ENCODE measurements around the gene EVPL. TPM values are rescaled to one million over a fixed set of nuclear protein-coding genes. Genes with fewer than 3 reads are reported as not detected.

EVPL gene
- total RNA-seq, 2 experiments from 2014 or later = 0.16 to 0.34 TPM

GRCh38 chr17:76018801-76019200 is 8.3 kb downstream of the EVPL start:
- POLR2A ChIA-PET = no interaction called here
- intact Hi-C loops (cut with micrococcal nuclease) = loop anchor here (5.0 kb wide), 1 partner anchor 84 kb away; the partner anchor contains the start of gene EXOC7
- Mint-ChIP-seq H3K9me3 (no peaks in the 10 kb centered on the region), H3K4me1 (ENCODE audit: low read depth) (peaks cover 8% of the 10 kb centered on the region), H3K27me3 (no peaks in the 10 kb centered on the region), H3K4me3 (no peak overlapping the region), H3K36me3 (ENCODE audit: low read depth) (no peaks in the 10 kb centered on the region), H3K27ac (no peak overlapping the region)
- no peak for TF ChIP-seq CTCF (IDR thresholded peaks at IDR 0.05)
- CTCF ChIA-PET = interaction anchor here (0.8 to 1.6 kb wide), 6 partner anchors 19 to 284 kb away, joined by 3 to 6 read pairs (median 3); partner anchors contain the start of gene CDK3
- DNase-seq = no peak
- ATAC-seq = no peak

GRCh38 chr17:76018340-76018680 is 8.8 kb downstream of the EVPL start:
- ChIA-PET POLR2A (interaction anchor here (0.6 kb wide), 1 partner anchor 9 kb away, joined by 3 read pairs; no protein-coding TSS in a partner anchor), CTCF (interaction anchor here (0.8 to 1.5 kb wide), 4 partner anchors 11 to 45 kb away, joined by 3 read pairs; no protein-coding TSS in a partner anchor)
- DNase-seq = no peak
- Mint-ChIP-seq H3K9me3 (no peaks in the 10 kb centered on the region), H3K27me3 (no peaks in the 10 kb centered on the region), H3K4me3 (no peak overlapping the region), H3K27ac (no peak overlapping the region), H3K4me1 (ENCODE audit: low read depth) (peaks cover 8% of the 10 kb centered on the region), H3K36me3 (ENCODE audit: low read depth) (no peaks in the 10 kb centered on the region)
- intact Hi-C loops (cut with micrococcal nuclease) = loop anchor here (5.0 kb wide), 1 partner anchor 84 kb away; the partner anchor contains the start of gene EXOC7
- ATAC-seq = no peak
- TF ChIP-seq CTCF (IDR thresholded peaks at IDR 0.05) = no peak

DNA sequence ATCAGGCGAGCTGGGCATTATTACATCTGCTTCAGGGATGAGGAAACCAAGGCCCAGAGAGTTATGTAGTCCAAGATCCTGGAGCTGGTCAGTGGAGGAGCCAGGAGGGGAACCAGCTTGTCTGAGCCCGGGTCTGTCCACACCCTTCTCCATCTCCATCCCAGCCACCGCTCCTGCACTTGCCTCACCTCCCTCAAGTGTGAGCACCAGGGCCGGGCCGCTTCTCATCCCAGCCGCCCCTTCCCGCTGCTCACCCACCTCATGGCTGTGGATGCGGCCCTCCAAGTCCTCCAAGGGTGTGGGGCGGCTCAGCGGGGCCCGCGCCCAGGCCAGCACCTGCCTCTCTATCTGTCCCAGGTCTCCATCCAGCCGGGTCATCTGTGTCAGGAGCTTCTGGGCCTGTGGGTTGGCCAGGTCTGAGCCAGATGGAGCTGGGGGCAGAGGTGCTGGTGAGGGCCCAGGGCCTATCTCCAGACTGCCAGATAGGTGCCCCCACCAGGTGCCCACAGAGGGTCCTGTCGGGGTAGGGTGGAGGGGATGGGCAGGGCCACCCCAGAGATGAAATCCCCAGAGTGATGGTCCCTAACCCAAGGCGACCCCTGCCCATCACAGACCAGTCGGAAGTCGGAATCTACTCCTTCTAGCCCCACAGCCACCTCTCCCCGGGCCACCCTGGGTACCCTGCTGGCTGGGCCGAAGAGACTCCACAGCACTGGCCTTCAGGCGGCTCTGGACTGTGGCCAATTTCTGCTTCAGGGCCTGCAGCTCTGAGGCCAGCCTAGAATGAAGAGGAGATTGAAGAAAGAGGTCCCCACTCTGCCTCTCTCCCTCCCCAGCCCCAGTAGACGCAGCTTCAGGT is 9.4 kb downstream of the EVPL start:
- no peaks in the 10 kb centered on the region for H3K9me3 Mint-ChIP-seq
- intact Hi-C loops (cut with micrococcal nuclease) = loop anchor here (5.0 kb wide), 1 partner anchor 85 kb away; the partner anchor contains the start of gene EXOC7
- peaks cover 8% of the 10 kb centered on the region for H3K4me1 Mint-ChIP-seq (ENCODE audit: low read depth)
- ATAC-seq (no peak), DNase-seq (no peak)
- TF ChIP-seq CTCF (IDR thresholded peaks at IDR 0.05) = no peak
- H3K27ac Mint-ChIP-seq = no peak overlapping the region
- no peaks in the 10 kb centered on the region for H3K36me3 Mint-ChIP-seq (ENCODE audit: low read depth)
- no peaks in the 10 kb centered on the region for H3K27me3 Mint-ChIP-seq
- ChIA-PET CTCF (interaction anchor here (0.9 to 9.3 kb wide), 5 partner anchors 10 to 46 kb away, joined by 3 to 122 read pairs (median 3); partner anchors contain the start of gene CDK3), POLR2A (interaction anchor here (0.6 kb wide), 1 partner anchor 8 kb away, joined by 3 read pairs; no protein-coding TSS in a partner anchor)
- H3K4me3 Mint-ChIP-seq = no peak overlapping the region

DNA sequence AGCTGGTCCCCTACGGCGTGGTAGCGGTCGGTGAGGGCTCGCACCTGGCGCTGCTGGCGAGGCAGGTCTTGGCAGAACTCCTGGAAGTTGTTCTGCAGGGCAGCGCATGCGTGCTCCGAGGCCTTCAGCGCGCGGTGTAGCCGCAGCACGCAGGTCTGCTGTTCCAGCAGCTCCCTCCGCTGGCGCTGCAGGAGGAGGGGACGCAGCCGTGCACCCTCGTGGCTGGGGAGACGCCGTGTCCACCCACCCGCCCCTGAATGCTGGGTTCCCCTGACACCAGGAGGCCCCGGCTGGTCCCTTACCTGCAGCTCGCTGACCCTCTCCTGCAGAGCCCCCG is 12.2 kb downstream of the EVPL start:
- Mint-ChIP-seq H3K4me1 (ENCODE audit: low read depth) (peaks cover 8% of the 10 kb centered on the region), H3K9me3 (no peaks in the 10 kb centered on the region), H3K27ac (no peak overlapping the region), H3K4me3 (no peak overlapping the region), H3K36me3 (ENCODE audit: low read depth) (no peaks in the 10 kb centered on the region), H3K27me3 (no peaks in the 10 kb centered on the region)
- DNase-seq = no peak
- ChIA-PET POLR2A (interaction anchor here (1.2 to 1.3 kb wide), 3 partner anchors 15 to 50 kb away, joined by 3 to 4 read pairs (median 4); no protein-coding TSS in a partner anchor), CTCF (interaction anchor here (0.5 to 9.3 kb wide), 54 partner anchors 12 to 383 kb away, joined by 3 to 122 read pairs (median 5); partner anchors contain the start of genes CDK3, EVPL, EXOC7 and GALK1)
- ATAC-seq = no peak
- no peak for TF ChIP-seq CTCF (IDR thresholded peaks at IDR 0.05)
- intact Hi-C loops (cut with micrococcal nuclease) = loop anchor here (5.0 kb wide), 1 partner anchor 87 kb away; the partner anchor contains the start of gene EXOC7

Data from activated CD8-positive, alpha-beta T cell treated with anti-CD3 and anti-CD28 coated beads for 36 hours (primary cell).